SK-N-SH treated with all-trans-retinoic acid at 6 μM for 48 hours (cell line): ENCODE measurements around the gene ADAMTS2.

Experiments
- ATAC-seq: fragments of 200-7000 bp; cut with Tn5 transposase; 3 replicates; pipeline ENCODE4 v1.9.1; 2020; ENCODE audit warnings: mild to moderate bottlenecking, moderate library complexity
- ARNTL ChIP-seq: fragments of 450-650 bp; formaldehyde crosslinking; IDR thresholded peaks from 2 replicates; pipeline ENCODE4 v1.5.0; 2020; ENCODE audit warnings: low read depth, mild to moderate bottlenecking, moderate library complexity, borderline replicate concordance
- BACH2 ChIP-seq: fragments of 250-450 bp; sonication (Bioruptor Pico); IDR thresholded peaks from 2 replicates; pipeline ENCODE4 v1.9.0; 2021; ENCODE audit warnings: mild to moderate bottlenecking, borderline replicate concordance
- ESRRG ChIP-seq: fragments of 250-450 bp; sonication (Bioruptor Pico); IDR thresholded peaks from 2 replicates; pipeline ENCODE4 v1.6.1; 2021; ENCODE audit warnings: mild to moderate bottlenecking
- GLIS3 ChIP-seq: fragments of 250-450 bp; sonication (Bioruptor Pico); IDR thresholded peaks from 2 replicates; pipeline ENCODE4 v1.5.0; 2020; ENCODE audit warnings: mild to moderate bottlenecking, moderate library complexity
- OSR1 ChIP-seq: fragments of 250-450 bp; sonication (Bioruptor Pico); IDR thresholded peaks from 2 replicates; pipeline ENCODE4 v1.8.0; 2022; ENCODE audit warnings: moderate library complexity, mild to moderate bottlenecking, inconsistent platforms
- RARB ChIP-seq: fragments of 250-450 bp; sonication (Bioruptor Pico); IDR thresholded peaks from 2 replicates; pipeline ENCODE4 v1.8.0; 2021; ENCODE audit warnings: mild to moderate bottlenecking, moderate library complexity
- ZC3H10 ChIP-seq: fragments of 250-450 bp; sonication (Bioruptor Pico); IDR thresholded peaks from 2 replicates; pipeline ENCODE4 v1.5.1; 2021; ENCODE audit warnings: mild to moderate bottlenecking, moderate library complexity
- ZFP30 ChIP-seq: fragments of 450-650 bp; formaldehyde crosslinking; IDR thresholded peaks from 2 replicates; pipeline ENCODE4 v1.5.0; 2022; ENCODE audit warnings: mild to moderate bottlenecking, moderate library complexity
- ZNF565 ChIP-seq: fragments of 450-650 bp; formaldehyde crosslinking; conservative IDR thresholded peaks from 2 replicates; pipeline ENCODE4 v1.5.0; 2020; ENCODE audit warnings: low read depth, mild to moderate bottlenecking, moderate library complexity
- ZNF70 ChIP-seq: fragments of 450-650 bp; formaldehyde crosslinking; IDR thresholded peaks from 2 replicates; pipeline ENCODE4 v1.5.0; 2020; ENCODE audit warnings: mild to moderate bottlenecking, moderate library complexity
- ZNF8 ChIP-seq: fragments of 450-650 bp; formaldehyde crosslinking; IDR thresholded peaks from 2 replicates; pipeline ENCODE4 v1.5.0; 2020; ENCODE audit warnings: mild to moderate bottlenecking, moderate library complexity
- TF ChIP-seq, protein P1 (sequence below): fragments of 250-450 bp; sonication (Bioruptor Pico); IDR thresholded peaks from 2 replicates; pipeline ENCODE4 v1.5.1; 2020; ENCODE audit warnings: low read depth, mild to moderate bottlenecking, moderate library complexity
- TF ChIP-seq, protein P2 (sequence below): fragments of 250-450 bp; sonication (Bioruptor Pico); IDR thresholded peaks from 2 replicates; pipeline ENCODE4 v1.5.0; 2020; ENCODE audit warnings: mild to moderate bottlenecking, moderate library complexity
- TF ChIP-seq, protein P3 (sequence below): fragments of 250-450 bp; sonication (Bioruptor Pico); IDR thresholded peaks from 2 replicates; pipeline ENCODE4 v1.8.0; 2020; ENCODE audit warnings: mild to moderate bottlenecking, moderate library complexity, borderline replicate concordance
- TF ChIP-seq, protein P4 (sequence below): fragments of 250-450 bp; sonication (Bioruptor Pico); IDR thresholded peaks from 2 replicates; pipeline ENCODE4 v1.5.1; 2021; ENCODE audit warnings: mild to moderate bottlenecking, moderate library complexity

ADAMTS2 gene

DNA sequence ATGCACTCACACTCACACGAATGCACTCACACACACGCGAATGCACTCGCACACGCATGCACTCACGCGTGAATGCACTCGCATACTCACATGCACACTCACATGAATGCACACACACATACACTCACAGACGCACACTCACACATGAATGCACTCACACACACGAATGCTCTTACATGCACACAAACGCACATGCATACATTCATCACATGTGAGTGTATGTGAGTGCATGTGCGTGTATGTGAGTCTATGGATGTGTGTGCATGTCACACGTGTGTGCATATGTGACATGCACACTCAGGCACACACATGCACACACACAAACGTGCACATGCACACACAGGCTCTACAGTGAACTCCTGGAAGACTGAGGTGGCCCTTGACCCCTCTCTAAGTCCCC, 121.7 kb downstream of the ADAMTS2 start:
- ATAC-seq, result no peak
- no peak for TF ChIP-seq ZFP30 (CRISPR knock-in tag)
- no peak for TF ChIP-seq ARNTL
- no peak for TF ChIP-seq ZNF70 (CRISPR knock-in tag)
- TF ChIP-seq, protein P1, sequence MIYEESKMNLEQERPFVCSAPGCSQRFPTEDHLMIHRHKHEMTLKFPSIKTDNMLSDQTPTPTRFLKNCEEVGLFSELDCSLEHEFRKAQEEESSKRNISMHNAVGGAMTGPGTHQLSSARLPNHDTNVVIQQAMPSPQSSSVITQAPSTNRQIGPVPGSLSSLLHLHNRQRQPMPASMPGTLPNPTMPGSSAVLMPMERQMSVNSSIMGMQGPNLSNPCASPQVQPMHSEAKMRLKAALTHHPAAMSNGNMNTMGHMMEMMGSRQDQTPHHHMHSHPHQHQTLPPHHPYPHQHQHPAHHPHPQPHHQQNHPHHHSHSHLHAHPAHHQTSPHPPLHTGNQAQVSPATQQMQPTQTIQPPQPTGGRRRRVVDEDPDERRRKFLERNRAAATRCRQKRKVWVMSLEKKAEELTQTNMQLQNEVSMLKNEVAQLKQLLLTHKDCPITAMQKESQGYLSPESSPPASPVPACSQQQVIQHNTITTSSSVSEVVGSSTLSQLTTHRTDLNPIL (CRISPR knock-in tag), result no peak
- no peak for TF ChIP-seq ZNF565 (CRISPR knock-in tag)
- TF ChIP-seq, protein P2, sequence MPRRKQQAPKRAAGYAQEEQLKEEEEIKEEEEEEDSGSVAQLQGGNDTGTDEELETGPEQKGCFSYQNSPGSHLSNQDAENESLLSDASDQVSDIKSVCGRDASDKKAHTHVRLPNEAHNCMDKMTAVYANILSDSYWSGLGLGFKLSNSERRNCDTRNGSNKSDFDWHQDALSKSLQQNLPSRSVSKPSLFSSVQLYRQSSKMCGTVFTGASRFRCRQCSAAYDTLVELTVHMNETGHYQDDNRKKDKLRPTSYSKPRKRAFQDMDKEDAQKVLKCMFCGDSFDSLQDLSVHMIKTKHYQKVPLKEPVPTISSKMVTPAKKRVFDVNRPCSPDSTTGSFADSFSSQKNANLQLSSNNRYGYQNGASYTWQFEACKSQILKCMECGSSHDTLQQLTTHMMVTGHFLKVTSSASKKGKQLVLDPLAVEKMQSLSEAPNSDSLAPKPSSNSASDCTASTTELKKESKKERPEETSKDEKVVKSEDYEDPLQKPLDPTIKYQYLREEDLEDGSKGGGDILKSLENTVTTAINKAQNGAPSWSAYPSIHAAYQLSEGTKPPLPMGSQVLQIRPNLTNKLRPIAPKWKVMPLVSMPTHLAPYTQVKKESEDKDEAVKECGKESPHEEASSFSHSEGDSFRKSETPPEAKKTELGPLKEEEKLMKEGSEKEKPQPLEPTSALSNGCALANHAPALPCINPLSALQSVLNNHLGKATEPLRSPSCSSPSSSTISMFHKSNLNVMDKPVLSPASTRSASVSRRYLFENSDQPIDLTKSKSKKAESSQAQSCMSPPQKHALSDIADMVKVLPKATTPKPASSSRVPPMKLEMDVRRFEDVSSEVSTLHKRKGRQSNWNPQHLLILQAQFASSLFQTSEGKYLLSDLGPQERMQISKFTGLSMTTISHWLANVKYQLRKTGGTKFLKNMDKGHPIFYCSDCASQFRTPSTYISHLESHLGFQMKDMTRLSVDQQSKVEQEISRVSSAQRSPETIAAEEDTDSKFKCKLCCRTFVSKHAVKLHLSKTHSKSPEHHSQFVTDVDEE (CRISPR knock-in tag), result no peak
- TF ChIP-seq ESRRG (CRISPR knock-in tag), result no peak

DNA sequence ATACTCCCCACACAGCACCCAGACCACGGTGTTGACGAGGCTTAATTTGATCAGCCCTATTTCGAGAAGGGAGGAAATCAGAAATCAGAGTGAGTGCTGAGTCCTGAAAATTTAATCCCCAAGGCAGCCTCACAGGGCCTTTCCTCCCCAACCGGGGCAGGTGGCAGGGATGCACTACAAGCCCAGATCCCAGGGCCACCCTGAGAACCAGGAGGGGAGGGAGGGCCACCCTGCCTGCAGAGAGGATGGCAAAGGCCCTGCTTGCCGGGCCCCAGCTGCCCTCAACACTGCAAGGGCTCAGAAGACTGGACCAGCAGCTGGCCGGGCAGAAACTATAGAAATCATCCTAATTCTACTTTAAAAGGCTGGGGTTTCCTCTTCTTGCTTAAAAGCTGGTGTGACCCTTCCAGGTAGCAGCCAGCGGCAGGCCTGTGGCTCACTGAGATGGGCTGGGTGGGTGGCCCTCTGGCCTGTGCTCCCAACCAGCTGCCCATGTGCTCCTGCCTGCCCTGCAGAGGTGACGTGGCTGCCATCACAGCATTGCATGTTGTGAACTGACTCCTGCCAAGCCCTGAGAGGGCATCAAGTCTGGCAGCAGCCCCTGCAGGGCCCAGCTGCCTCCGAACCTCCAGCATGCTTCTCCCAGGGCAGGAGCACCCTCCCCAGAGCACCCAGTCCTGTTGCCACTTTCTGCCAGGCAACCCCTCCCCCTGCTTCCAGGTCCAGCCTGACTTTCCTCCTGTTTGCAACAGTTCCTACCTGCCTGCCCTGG, 122.8 kb downstream of the ADAMTS2 start:
- no peak for ATAC-seq
- TF ChIP-seq, protein P3, sequence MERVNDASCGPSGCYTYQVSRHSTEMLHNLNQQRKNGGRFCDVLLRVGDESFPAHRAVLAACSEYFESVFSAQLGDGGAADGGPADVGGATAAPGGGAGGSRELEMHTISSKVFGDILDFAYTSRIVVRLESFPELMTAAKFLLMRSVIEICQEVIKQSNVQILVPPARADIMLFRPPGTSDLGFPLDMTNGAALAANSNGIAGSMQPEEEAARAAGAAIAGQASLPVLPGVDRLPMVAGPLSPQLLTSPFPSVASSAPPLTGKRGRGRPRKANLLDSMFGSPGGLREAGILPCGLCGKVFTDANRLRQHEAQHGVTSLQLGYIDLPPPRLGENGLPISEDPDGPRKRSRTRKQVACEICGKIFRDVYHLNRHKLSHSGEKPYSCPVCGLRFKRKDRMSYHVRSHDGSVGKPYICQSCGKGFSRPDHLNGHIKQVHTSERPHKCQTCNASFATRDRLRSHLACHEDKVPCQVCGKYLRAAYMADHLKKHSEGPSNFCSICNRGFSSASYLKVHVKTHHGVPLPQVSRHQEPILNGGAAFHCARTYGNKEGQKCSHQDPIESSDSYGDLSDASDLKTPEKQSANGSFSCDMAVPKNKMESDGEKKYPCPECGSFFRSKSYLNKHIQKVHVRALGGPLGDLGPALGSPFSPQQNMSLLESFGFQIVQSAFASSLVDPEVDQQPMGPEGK, result no peak
- TF ChIP-seq ZNF8 (CRISPR knock-in tag), result no peak
- TF ChIP-seq, protein P4, sequence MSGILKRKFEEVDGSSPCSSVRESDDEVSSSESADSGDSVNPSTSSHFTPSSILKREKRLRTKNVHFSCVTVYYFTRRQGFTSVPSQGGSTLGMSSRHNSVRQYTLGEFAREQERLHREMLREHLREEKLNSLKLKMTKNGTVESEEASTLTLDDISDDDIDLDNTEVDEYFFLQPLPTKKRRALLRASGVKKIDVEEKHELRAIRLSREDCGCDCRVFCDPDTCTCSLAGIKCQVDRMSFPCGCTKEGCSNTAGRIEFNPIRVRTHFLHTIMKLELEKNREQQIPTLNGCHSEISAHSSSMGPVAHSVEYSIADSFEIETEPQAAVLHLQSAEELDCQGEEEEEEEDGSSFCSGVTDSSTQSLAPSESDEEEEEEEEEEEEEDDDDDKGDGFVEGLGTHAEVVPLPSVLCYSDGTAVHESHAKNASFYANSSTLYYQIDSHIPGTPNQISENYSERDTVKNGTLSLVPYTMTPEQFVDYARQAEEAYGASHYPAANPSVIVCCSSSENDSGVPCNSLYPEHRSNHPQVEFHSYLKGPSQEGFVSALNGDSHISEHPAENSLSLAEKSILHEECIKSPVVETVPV, result no peak
- no peak for TF ChIP-seq ZNF565 (CRISPR knock-in tag)
- no peak for TF ChIP-seq ARNTL
- TF ChIP-seq ZC3H10 (CRISPR knock-in tag), result no peak

DNA sequence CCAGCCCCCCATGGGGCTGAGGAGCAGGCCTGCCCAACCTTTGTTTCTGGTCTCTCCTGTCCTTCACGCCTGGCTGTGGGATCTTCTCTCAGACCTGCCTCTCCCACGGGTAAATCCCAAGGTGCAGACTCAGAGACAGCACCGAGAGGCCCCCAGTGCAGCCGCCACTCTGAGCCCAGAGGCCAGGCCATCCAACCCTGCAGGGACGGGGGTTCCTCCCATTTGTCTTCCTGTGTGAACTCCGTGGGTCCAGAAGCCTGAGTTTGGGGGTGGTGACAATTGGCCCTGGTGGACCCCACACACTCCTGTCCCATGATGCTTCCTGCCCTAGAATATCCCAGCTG, 123.4 kb downstream of the ADAMTS2 start:
- no peak for TF ChIP-seq OSR1 (CRISPR knock-in tag)
- no peak for TF ChIP-seq GLIS3 (CRISPR knock-in tag)
- TF ChIP-seq, protein P2 (CRISPR knock-in tag), result no peak
- TF ChIP-seq BACH2 (CRISPR knock-in tag), result no peak
- TF ChIP-seq, protein P1 (CRISPR knock-in tag), result no peak
- TF ChIP-seq RARB (CRISPR knock-in tag), result no peak
- TF ChIP-seq ZFP30 (CRISPR knock-in tag), result no peak
- ATAC-seq, result no peak
